ENCODE results near the gene PCBP3.

The PCBP3 gene

GRCh38 chr21:45819478-45820170 is 176.1 kb downstream of the PCBP3 start:
- Histone ChIP-seq H3K27ac (ENCODE audit: low read length) (no peak overlapping the region), H3K4me1 (ENCODE audit: low read length) (no peaks in the 10 kb centered on the region), H4K20me1 (ENCODE audit: insufficient read depth, low read length) (no peaks in the 10 kb centered on the region), H3K4me3 (ENCODE audit: low read length) (no peak overlapping the region), H3K36me3 (replicated peaks; ENCODE audit: insufficient read depth, low read length) (no peaks in the 10 kb centered on the region), H2AFZ (ENCODE audit: low read length) (no peak overlapping the region), H3K9ac (ENCODE audit: low read length) (no peak overlapping the region), H3K9me2 (replicated peaks; ENCODE audit: insufficient read depth, low read length) (no peaks in the 10 kb centered on the region), H3K4me2 (ENCODE audit: low read depth, low read length) (no peak overlapping the region), H3K27me3 (replicated peaks; ENCODE audit: insufficient read depth, low read length) (peaks cover 14% of the 10 kb centered on the region; the same call in 1 of the 2 replicates), H3F3A (ENCODE audit: insufficient read depth, low read length) (no peaks in the 10 kb centered on the region), H3K79me2 (ENCODE audit: low read length) (no peaks in the 10 kb centered on the region), H3K9me3 (replicated peaks; ENCODE audit: insufficient read depth, low read length) (no peaks in the 10 kb centered on the region)
- DNase-seq: no peak
- no peak for TF ChIP-seq EZH2phosphoT487 (IDR thresholded peaks at IDR 0.05; ENCODE audit: low read length)
- no peak for TF ChIP-seq EZH2 (optimal IDR thresholded peaks at IDR 0.05; ENCODE audit: low read depth, low read length)
- TF ChIP-seq CTCF (IDR thresholded peaks at IDR 0.05; ENCODE audit: low read length): no peak

- no peaks in the 10 kb centered on the region for H3K36me3 ChIP-seq (replicated peaks; ENCODE audit: insufficient read depth, low read length)
- H4K20me1 ChIP-seq (ENCODE audit: insufficient read depth, low read length): no peaks in the 10 kb centered on the region
- no peaks in the 10 kb centered on the region for H3K9me2 ChIP-seq (replicated peaks; ENCODE audit: insufficient read depth, low read length)
- H3K4me3 ChIP-seq (ENCODE audit: low read length): no peak overlapping the region
- H2AFZ ChIP-seq (ENCODE audit: low read length): no peak overlapping the region
- H3F3A ChIP-seq (ENCODE audit: insufficient read depth, low read length): no peaks in the 10 kb centered on the region
- DNase-seq: peak; percentile 85
- peaks cover 14% of the 10 kb centered on the region; the same call in 1 of the 2 replicates for H3K27me3 ChIP-seq (replicated peaks; ENCODE audit: insufficient read depth, low read length)
- no peaks in the 10 kb centered on the region for H3K9me3 ChIP-seq (replicated peaks; ENCODE audit: insufficient read depth, low read length)
- no peak overlapping the region for H3K27ac ChIP-seq (ENCODE audit: low read length)
- no peaks in the 10 kb centered on the region for H3K79me2 ChIP-seq (ENCODE audit: low read length)
- H3K4me1 ChIP-seq (ENCODE audit: low read length): no peaks in the 10 kb centered on the region
- H3K9ac ChIP-seq (ENCODE audit: low read length): no peak overlapping the region
- TF ChIP-seq CTCF (IDR thresholded peaks at IDR 0.05; ENCODE audit: low read length): peak; percentile 98
- no peak for TF ChIP-seq EZH2phosphoT487 (IDR thresholded peaks at IDR 0.05; ENCODE audit: low read length)
- no peak overlapping the region for H3K4me2 ChIP-seq (ENCODE audit: low read depth, low read length)
Measured at GRCh38 chr21:45820171-45821091, 176.9 kb downstream of the PCBP3 start.

DNA sequence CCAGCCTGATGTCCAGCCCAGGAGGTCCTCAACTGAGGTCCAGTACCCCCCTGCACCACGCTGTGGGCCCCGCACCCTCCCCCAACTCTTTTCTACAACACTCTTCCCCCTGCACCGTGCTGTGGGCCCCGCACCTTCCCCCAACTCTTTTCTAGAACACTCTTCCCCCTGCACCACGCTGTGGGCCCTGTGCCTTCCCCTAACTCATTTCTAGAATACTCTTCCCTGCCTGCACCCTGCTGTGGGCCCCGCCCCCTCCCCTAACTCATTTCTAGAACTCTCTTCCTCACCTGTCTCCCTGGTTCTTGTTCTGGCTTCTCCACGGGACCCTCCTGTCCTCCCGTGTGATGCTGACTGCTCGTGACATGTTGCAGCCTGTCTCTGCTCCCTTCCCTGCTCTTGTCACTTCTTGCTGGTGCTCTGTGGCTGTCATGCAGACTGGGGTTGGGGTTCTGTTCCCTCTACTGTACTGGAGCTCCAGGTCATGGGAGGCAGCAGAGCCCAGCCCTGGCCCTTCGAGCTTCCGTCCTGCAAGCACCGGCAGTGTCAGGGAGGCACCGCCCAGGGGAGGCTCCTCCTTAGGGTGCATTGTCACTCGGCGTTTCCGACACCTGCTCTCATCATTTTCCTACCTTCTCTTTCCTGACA is 177.9 kb downstream of the PCBP3 start:
- H3K36me3 ChIP-seq (replicated peaks; ENCODE audit: insufficient read depth, low read length): no peaks in the 10 kb centered on the region
- no peak overlapping the region for H3K27ac ChIP-seq (ENCODE audit: low read length)
- H3K79me2 ChIP-seq (ENCODE audit: low read length): no peaks in the 10 kb centered on the region
- TF ChIP-seq EZH2 (optimal IDR thresholded peaks at IDR 0.05; ENCODE audit: low read depth, low read length) (no peak), EZH2phosphoT487 (IDR thresholded peaks at IDR 0.05; ENCODE audit: low read length) (no peak), CTCF (IDR thresholded peaks at IDR 0.05; ENCODE audit: low read length) (no peak)
- no peak overlapping the region for H3K4me2 ChIP-seq (ENCODE audit: low read depth, low read length)
- no peaks in the 10 kb centered on the region for H4K20me1 ChIP-seq (ENCODE audit: insufficient read depth, low read length)
- H3K27me3 ChIP-seq (replicated peaks; ENCODE audit: insufficient read depth, low read length): peaks cover 14% of the 10 kb centered on the region; the same call in 1 of the 2 replicates
- H3F3A ChIP-seq (ENCODE audit: insufficient read depth, low read length): no peaks in the 10 kb centered on the region
- no peaks in the 10 kb centered on the region for H3K9me2 ChIP-seq (replicated peaks; ENCODE audit: insufficient read depth, low read length)
- no peak overlapping the region for H3K9ac ChIP-seq (ENCODE audit: low read length)
- no peak overlapping the region for H3K4me3 ChIP-seq (ENCODE audit: low read length)
- H2AFZ ChIP-seq (ENCODE audit: low read length): no peak overlapping the region
- DNase-seq: no peak
- H3K9me3 ChIP-seq (replicated peaks; ENCODE audit: insufficient read depth, low read length): no peaks in the 10 kb centered on the region
- no peaks in the 10 kb centered on the region for H3K4me1 ChIP-seq (ENCODE audit: low read length)

Data from MM.1S (cell line).